H7 (cell line): Measurements from ENCODE around the gene CHRM4. TPM values are rescaled to one million over a fixed set of nuclear protein-coding genes. Genes with fewer than 3 reads are reported as not detected.

Source experiments
- DNase-seq: peaks from one replicate; pipeline ENCODE4 v3.0.0; 2012
- H3K27me3 ChIP-seq: 2 replicates; pipeline ENCODE4 v1.6.0; 2011; ENCODE audit warnings: mild to moderate bottlenecking, low read length; ENCODE audit not compliant: control insufficient read depth, insufficient read depth
- H3K36me3 ChIP-seq: replicated peaks from 2 replicates; pipeline ENCODE4 v1.5.1; 2011; ENCODE audit warnings: low read length; ENCODE audit not compliant: control insufficient read depth, insufficient read depth
- H3K4me3 ChIP-seq: 2 replicates; pipeline ENCODE4 v1.5.1; 2011; ENCODE audit warnings: low read depth, mild to moderate bottlenecking, control low read depth, low read length, moderate library complexity; ENCODE audit not compliant: insufficient read depth
- total RNA-seq: library from RNA; depleted of rRNA; stranded (reverse); fragments of >200 nt; shearing (Covaris generic); gene quantifications from 2 replicates; pipeline ENCODE4 v1.2.3, GENCODE V29; 2014

CHRM4 gene
- total RNA-seq, 1 experiment from 2014 or later: 0.14 TPM

DNA sequence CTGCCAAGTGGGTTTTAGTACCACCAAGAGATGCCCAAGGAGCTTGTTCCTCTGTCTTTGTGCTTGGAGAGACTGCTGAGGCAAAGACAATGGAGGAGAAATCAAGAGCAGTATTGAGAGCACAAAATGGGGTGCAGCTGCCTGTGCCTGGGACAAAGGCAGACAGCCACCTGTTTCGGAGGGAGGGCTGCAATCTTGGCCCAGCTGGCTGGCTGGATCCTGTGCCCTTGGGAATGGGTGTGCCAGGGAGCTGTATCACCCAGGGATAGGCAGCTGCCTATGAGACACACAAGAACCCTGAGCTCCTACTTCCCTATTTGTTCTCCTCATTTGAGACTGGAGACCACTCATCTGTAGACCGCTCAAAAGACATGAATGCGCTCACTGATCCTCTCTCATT is 23.3 kb upstream of the CHRM4 start:
- no peak overlapping the region for H3K4me3 ChIP-seq
- peaks cover 14% of the 10 kb centered on the region for H3K36me3 ChIP-seq
- no peaks in the 10 kb centered on the region for H3K27me3 ChIP-seq
- DNase-seq: no peak

DNA sequence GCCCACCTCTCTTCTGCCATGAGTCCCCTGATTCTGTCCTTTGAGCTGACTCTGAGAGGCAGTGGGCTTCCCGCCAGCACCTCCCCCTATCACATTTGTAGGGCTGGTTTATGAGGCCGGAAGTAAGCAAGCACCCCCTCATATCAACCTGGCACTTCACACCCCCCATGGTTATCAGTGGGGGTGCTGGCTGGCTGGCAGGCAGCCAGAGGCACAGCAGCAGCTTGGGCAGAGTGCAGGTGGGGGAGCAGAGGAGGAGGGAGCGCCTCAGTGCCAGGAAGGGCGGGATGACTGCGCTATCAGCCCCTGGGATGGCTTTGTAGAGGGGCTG is 22.9 kb upstream of the CHRM4 start:
- Histone ChIP-seq H3K27me3 (no peaks in the 10 kb centered on the region), H3K36me3 (peaks cover 16% of the 10 kb centered on the region), H3K4me3 (no peak overlapping the region)
- no peak for DNase-seq

DNA sequence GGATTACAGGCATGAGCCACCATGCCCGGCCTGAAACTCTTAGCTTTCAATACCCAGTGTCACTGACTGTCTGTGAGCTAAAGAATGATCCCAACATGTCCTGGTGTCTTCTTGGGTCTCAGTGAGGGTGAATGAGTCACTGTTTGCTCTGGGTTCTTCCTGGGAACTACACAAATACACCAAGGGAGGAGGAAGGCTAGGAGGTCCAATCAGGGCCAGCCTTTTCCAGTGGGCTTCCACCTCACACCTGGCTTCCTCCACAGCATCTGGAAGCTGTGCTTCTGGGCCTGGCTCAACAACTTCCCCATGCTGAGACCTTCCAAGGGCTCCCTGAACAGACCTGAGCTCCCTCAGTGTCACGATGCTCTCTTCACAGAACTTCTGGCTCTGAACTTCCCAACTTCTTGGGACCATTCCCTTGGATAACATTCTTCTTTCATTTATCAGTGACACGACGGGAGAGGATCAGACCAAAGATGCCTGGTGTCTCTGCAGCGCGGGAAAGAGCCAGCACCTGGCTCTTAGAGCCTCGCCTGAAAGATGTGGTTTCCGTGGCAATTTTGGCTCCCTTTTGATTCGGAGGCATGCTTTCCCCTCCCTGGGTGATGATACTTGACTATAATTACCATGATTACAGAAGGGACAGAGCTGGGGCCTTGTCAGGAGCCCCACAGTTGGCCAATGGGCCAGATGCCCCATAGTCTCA is 22.3 kb upstream of the CHRM4 start:
- Histone ChIP-seq H3K36me3 (peaks cover 16% of the 10 kb centered on the region), H3K4me3 (no peak overlapping the region), H3K27me3 (no peaks in the 10 kb centered on the region)
- DNase-seq: no peak

DNA sequence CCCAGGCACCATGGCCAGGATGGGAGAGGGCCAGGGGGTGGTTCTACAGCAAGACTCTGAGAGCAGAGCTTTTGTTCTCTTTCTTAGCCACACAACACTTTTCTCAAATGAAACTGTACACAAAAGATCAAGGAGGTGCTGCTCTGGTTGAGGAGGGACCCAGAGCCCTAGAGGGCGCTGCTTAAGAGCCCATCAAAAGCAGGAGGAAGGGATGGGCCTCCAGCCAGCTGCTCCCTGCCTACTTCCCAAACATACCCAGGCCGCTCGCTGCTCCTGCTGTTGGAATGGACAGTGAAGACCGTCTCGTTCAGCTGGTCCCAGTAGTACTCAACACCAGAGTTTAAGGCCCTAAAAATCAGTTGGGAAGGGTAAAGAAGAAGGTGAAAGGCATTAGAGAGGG is 18.4 kb upstream of the CHRM4 start:
- no peak overlapping the region for H3K4me3 ChIP-seq
- peak; percentile 85 for DNase-seq
- no peaks in the 10 kb centered on the region for H3K27me3 ChIP-seq
- H3K36me3 ChIP-seq: peaks cover 19% of the 10 kb centered on the region

DNA sequence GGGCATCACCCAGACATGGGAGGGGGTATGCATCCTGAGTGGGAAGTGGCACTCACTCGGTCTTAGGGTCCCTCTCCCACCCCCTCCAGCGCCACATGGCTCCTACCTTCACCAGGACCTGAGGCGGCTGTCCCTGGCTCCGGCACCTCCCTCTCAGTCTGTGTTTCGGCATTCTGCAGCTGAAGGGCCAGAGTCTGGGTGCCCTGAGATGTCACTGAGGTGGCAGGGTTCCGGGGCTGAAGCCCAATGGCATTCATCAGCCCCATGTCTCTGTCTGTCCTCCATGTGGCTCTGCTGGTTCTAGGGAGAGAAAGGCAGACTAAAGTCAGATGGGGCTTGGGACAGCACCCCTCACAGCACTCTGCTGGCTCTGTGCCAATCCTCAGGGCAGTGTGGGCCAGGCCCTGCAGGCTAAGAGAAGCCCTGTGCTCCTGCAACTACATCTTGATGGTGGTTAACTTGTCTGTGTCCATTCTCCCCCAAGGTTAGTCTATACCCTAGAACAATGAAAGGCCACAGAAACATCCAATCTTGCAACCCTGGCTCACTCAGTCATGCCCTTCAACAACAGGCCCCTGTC is 16.9 kb upstream of the CHRM4 start:
- DNase-seq: no peak
- Histone ChIP-seq H3K36me3 (peaks cover 15% of the 10 kb centered on the region), H3K4me3 (no peak overlapping the region), H3K27me3 (no peaks in the 10 kb centered on the region)

DNA sequence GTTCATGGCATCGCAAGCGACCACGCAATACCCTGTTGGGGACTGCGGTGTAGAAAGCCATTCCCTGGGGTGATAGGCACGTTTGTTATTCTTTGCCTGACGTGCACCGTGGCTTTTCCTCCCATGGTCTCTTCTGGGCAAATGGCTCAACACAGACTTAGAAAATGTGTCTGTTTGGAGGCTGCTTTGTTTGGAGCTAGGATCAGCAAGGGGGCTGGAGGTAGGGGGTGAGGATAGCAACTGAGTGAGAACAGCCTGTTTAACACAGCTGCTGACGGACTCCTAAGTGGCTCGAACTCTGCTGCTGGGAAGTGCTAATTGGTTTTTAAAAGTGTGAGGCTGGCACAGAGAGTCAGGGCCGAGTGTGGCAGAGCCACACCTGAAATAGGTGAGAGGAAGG is 16.1 kb upstream of the CHRM4 start:
- Histone ChIP-seq H3K27me3 (no peaks in the 10 kb centered on the region), H3K4me3 (no peak overlapping the region), H3K36me3 (peaks cover 13% of the 10 kb centered on the region)
- no peak for DNase-seq

DNA sequence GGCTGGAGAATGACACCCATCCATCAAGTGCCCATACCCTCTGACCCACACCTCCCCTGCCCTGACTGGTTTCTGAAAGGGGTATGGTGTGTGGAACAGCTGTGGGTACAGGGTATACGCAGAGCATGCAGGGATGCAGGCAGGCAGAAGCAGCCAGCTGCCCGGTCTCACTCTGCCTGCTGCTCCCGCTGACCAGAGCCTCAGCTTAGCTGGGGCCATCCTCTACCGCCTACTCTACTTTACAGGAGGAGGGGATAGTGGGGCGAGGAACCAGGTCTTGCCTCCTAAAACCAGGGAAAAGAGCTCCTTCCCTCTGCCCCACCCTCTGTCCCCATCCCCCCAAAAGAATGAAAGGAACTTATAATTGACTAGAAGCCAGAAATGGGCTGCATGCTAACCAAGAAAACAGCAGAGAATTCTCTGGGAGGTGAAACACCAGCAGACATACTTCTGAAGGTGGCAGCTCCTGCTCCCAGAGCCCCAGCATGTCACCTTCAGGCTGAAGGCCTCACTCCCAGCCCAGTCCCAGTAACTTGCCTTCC is 13.0 kb upstream of the CHRM4 start:
- DNase-seq: no peak
- H3K36me3 ChIP-seq: peaks cover 12% of the 10 kb centered on the region

DNA sequence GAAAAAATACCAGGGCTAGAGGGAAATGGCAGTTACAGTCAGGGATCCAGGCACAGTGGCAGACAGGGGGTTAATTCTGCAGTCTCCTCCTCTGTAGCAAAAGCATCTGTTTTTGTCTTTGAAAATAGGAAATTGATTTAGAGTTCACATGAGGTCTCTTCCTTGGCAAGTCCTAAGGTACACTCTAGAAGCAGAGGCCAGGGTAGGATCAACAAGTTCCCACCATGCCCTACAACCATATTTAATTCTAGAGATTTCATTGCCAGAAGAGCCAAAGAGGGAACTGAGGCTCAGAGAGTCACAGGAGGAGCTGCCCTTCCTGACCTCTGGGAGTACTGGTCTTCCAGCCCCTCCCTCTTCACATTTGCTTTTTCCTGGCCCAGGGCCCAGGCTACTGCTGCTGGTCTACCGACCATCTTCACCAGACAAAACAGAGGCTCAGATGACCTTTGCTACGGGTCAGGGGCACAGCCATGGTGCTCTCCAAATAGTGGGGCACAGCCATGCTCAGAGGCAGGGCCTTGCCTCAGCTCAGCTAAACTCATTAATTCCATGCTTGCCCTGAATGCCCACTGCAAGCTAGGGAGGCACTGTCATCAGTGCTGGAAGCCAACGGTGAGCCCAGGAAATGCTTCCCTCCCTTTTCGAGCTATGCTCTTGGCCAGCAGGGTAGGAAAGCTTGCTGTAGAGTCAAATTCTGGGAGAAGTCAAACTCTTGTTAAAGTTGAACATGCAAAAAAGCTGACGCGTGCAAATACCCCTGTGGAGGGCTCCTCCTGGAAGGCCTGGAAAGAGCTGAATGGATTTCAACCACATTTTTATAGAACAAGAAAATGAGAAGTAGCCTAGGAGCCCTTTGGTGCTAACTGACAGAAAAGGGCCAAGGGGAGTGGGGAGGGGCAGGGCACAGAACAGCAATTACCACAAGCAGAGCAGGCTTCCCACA is 11.7 kb upstream of the CHRM4 start:
- DNase-seq: no peak
- H3K27me3 ChIP-seq: no peaks in the 10 kb centered on the region
- peaks cover 6% of the 10 kb centered on the region for H3K36me3 ChIP-seq
- no peak overlapping the region for H3K4me3 ChIP-seq

More for the DNA sequence above, 13.0 kb upstream of the CHRM4 start:
- H3K27me3 ChIP-seq: no peaks in the 10 kb centered on the region
- no peak overlapping the region for H3K4me3 ChIP-seq

DNA sequence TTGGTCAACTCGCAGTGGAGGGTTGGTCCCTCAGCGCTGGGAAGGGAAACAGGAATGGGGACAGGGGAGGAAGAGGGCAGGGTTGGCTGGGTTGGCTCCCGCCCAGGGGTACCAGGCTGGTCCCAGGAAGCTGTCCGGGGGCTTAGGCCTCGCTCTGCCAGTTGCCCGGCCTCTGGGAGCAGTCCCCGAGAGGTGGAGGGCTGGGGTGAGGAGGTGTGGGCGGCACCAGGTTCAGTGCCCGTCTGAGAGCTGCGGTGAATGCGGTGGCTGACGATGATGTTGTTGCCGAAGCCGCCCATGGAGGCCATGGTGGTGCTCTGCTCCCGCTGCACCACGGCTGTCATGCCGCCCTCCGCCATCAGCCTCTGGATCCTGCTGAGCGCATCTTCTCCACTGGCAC is 6.0 kb upstream of the CHRM4 start:
- peaks cover 6% of the 10 kb centered on the region for H3K36me3 ChIP-seq
- peaks cover 7% of the 10 kb centered on the region for H3K27me3 ChIP-seq
- no peak overlapping the region for H3K4me3 ChIP-seq
- peak; percentile 38 for DNase-seq

DNA sequence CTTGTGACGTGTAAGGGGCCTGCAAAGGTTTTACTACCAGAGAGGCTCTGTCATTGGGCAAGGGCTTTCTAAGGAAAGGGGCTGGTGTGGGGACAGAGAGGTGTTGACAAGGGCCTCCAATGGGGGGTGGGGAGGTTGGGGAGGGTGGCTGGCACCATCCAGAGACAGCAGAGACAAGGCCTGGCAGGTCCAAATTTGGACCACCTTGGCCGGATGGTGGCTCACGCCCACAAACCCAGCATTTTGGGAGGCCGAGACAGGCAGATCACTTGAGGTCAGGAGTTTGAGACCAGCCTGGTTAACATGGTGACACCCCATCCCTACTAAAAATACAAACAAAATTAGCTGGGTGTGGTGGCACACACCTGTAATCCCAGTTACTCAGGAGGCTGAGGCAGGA is 2.2 kb upstream of the CHRM4 start:
- DNase-seq: no peak
- no peak overlapping the region for H3K4me3 ChIP-seq
- H3K27me3 ChIP-seq: peaks cover 37% of the 10 kb centered on the region
- peaks cover 6% of the 10 kb centered on the region for H3K36me3 ChIP-seq

DNA sequence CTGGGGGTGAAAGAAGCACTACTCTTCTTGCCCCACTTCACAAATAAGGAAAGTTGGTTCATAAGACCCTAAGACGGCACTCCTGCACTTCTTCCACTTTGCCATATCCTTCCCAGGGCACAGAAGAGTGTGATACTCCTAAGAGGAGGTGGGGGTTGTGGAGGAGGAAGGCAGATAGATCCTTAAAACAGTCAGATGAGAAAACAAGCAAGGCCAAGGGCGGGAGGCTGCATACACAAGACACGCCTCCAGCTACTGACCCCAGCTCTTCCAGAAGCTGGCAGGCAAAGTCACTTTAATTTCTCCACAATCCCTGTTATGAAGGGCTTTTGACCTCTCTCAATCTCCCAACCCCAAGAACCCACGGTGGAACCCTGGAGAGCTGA is 1.6 kb upstream of the CHRM4 start:
- DNase-seq: peak; percentile 69
- H3K27me3 ChIP-seq: peaks cover 42% of the 10 kb centered on the region
- H3K36me3 ChIP-seq: peaks cover 6% of the 10 kb centered on the region
- peak overlapping the region; percentile 51 for H3K4me3 ChIP-seq

DNA sequence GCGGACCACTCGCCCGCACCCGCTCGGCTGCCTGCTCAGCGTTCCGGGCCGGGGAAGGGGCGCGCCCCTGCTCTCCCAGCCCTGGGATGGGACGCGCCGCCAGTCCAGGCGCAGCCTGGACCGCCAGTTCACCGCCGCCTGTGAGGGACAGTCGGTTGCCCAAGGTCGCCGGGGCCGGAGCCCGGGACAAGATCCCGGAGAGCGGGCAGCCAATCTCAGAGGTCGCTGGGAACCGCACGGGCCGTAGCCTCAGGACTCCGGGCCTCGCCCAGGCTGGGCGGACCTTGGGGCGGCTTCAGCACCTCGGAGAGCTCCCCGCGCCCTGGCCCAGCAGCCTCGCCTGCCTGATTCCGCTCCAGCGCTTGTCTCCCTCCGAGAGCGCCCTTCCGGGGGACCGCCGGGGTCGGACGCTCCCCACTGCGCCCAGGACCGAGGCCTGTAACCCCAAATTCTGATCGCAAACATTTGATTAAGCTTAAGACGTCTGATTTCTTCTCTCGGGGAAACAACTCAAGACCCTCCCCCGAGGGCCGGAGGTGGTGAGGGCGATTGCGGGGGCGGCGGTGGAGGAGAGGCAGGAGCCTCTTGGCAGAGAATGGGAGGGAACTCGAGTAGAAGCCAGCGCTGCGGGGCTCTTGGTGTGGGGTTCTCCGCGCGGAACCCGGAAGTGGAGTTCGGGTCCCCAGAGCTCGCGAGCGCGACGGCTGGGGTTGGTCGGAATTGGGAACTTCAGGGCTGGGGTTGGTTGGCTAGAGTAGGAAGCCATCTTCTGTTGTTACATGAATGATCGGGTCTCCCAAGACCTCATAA is 1.1 kb upstream of the CHRM4 start:
- H3K4me3 ChIP-seq: peak overlapping the region; percentile 51
- DNase-seq: peak; percentile 99
- peaks cover 48% of the 10 kb centered on the region for H3K27me3 ChIP-seq
- H3K36me3 ChIP-seq: peaks cover 4% of the 10 kb centered on the region

DNA sequence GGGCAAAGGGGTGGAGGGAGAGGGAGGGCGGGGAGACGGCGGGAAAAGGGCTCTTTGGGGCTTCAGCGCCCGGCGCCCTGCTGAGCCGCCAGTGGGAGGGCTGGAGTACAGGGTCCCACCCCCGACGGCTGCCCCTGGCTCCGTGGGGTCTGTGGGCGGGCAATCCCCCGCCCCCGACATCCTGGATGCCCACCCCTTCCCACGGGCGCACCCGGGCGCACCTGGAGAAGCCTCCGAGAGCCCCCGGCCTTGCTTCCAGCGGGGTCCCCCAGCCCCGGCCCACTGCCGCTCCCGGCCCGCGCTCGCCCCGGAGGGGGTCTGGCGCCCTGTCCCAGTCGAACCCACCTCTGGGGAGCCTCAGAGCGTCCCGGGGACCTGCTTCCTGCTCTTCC is 394 bp downstream of the CHRM4 start:
- Histone ChIP-seq H3K27me3 (peaks cover 49% of the 10 kb centered on the region), H3K36me3 (peaks cover 2% of the 10 kb centered on the region; the same call in 1 of the 2 replicates), H3K4me3 (peak overlapping the region; percentile 51)
- no peak for DNase-seq
